Measurements from ENCODE around the gene LRRC72. TPM values are rescaled to one million over a fixed set of nuclear protein-coding genes. Genes with fewer than 3 reads are reported as not detected.
"Not testable (repeated sequence)": the region's sequence is repeated elsewhere in the genome, so short reads cannot be mapped to it uniquely, and the experiment has no call there.

The LRRC72 gene
- polyA plus RNA-seq (ENCODE audit: insufficient read length in 10 of 10), result not detected
- long read RNA-seq, donor 1, result 0 reads
- long read RNA-seq, donor 2, result 0 reads
- long read RNA-seq, donor 3, result 0 reads
- long read RNA-seq, donor 4, result 0 reads
- long read RNA-seq, donor 5, result 0 reads
- long read RNA-seq, donor 6, result 0 reads
- long read RNA-seq, donor 7, result 0 reads
- long read RNA-seq, donor 8, result 0 reads
- long read RNA-seq, donor 9, result 0 reads

GRCh38 chr7:16526742-16527540 is at the start of gene LRRC72:
Gene LRRC72 (plus strand): TSS chr7:16526825. CDS start chr7:16526953, 128 bp downstream.
- DNase-seq, result no peak

- no peak for DNase-seq
Observed at GRCh38 chr7:16479161-16479560, 47.5 kb upstream of the LRRC72 start.

- no peak for DNase-seq
Observed at GRCh38 chr7:16479591-16479990, 47.0 kb upstream of the LRRC72 start.

GRCh38 chr7:16484453-16485158 is 42.0 kb upstream of the LRRC72 start:
- DNase-seq, result no peak

GRCh38 chr7:16491148-16491547 is 35.5 kb upstream of the LRRC72 start:
- DNase-seq, result no peak

GRCh38 chr7:16492513-16493062 is 34.0 kb upstream of the LRRC72 start:
- DNase-seq, result peak in 1 of 3 donors; percentile 1

GRCh38 chr7:16493266-16493665 is 33.4 kb upstream of the LRRC72 start:
- no peak for DNase-seq

- DNase-seq, result no peak
Observed at GRCh38 chr7:16494551-16494950, 32.1 kb upstream of the LRRC72 start.

GRCh38 chr7:16494955-16495719 is 31.5 kb upstream of the LRRC72 start:
- DNase-seq, result no peak

- no peak for DNase-seq
Observed at GRCh38 chr7:16498122-16498521, 28.5 kb upstream of the LRRC72 start.

GRCh38 chr7:16502303-16502702 is 24.3 kb upstream of the LRRC72 start:
- DNase-seq, result no peak

- DNase-seq, result peak in 1 of 3 donors; percentile 21
Observed at GRCh38 chr7:16504019-16504418, 22.6 kb upstream of the LRRC72 start.

- not testable (repeated sequence) for DNase-seq
Observed at GRCh38 chr7:16506422-16506821, 20.2 kb upstream of the LRRC72 start.

GRCh38 chr7:16509829-16510228 is 16.8 kb upstream of the LRRC72 start:
- DNase-seq, result no peak

- DNase-seq, result no peak
Observed at GRCh38 chr7:16511314-16511713, 15.3 kb upstream of the LRRC72 start.

- no peak for DNase-seq
Observed at GRCh38 chr7:16512097-16512496, 14.5 kb upstream of the LRRC72 start.

- DNase-seq, result no peak
Observed at GRCh38 chr7:16514271-16514670, 12.4 kb upstream of the LRRC72 start.

GRCh38 chr7:16514729-16515128 is 11.9 kb upstream of the LRRC72 start:
- DNase-seq, result no peak

GRCh38 chr7:16515785-16516685 is 10.6 kb upstream of the LRRC72 start:
- no peak for DNase-seq

- not testable (repeated sequence) for DNase-seq
Observed at GRCh38 chr7:16519985-16520384, 6.6 kb upstream of the LRRC72 start.

- no peak for DNase-seq
Observed at GRCh38 chr7:16524332-16524731, 2.3 kb upstream of the LRRC72 start.
